HFFc6 (cell line): ENCODE results near the gene SRPK1. TPM values are rescaled to one million over a fixed set of nuclear protein-coding genes. Genes with fewer than 3 reads are reported as not detected.

Experiments
- DNase-seq: peaks from one replicate; pipeline ENCODE4 v3.0.0-alpha.2; 2018
- H3K27ac Mint-ChIP-seq: 2 replicates; pipeline ENCODE4 v1.8.0; 2020; ENCODE audit warnings: mild to moderate bottlenecking, mixed read lengths
- H3K27me3 Mint-ChIP-seq: 2 replicates; pipeline ENCODE4 v1.8.0; 2021; ENCODE audit warnings: mild to moderate bottlenecking, moderate library complexity, mixed read lengths; ENCODE audit not compliant: insufficient read depth
- H3K36me3 Mint-ChIP-seq: 2 replicates; pipeline ENCODE4 v1.8.0; 2021; ENCODE audit warnings: low read depth, mixed read lengths
- H3K4me1 Mint-ChIP-seq: 2 replicates; pipeline ENCODE4 v1.8.0; 2020; ENCODE audit warnings: low read depth, mixed read lengths
- H3K4me3 Mint-ChIP-seq: 2 replicates; pipeline ENCODE4 v1.8.0; 2020; ENCODE audit warnings: mild to moderate bottlenecking, moderate library complexity, mixed read lengths
- H3K9me3 Mint-ChIP-seq: 2 replicates; pipeline ENCODE4 v1.8.0; 2020; ENCODE audit warnings: mild to moderate bottlenecking, mixed read lengths
- CTCF ChIP-seq: fragments of 200-600 bp; sonication (generic); IDR thresholded peaks from 2 replicates; pipeline ENCODE4 v1.5.0; 2021; ENCODE audit warnings: antibody characterized with exemption, mild to moderate bottlenecking
- total RNA-seq, 6 experiments: library from RNA; stranded (reverse); fragmentation: NEBNext Ultra II Directional; extraction: Animal tissue kit (Norgen Biotek cat#: 25700); gene quantifications; 2 replicates in 1 of 6; 3 replicates in 5 of 6; pipeline ENCODE4 v1.2.3, GENCODE V29; 2021

Gene SRPK1
- total RNA-seq, 6 experiments from 2014 or later, result 45.9 to 55.2 (median 48.3) TPM

- H3K27ac Mint-ChIP-seq, result no peak overlapping the region
- no peak for TF ChIP-seq CTCF
- no peak overlapping the region for H3K4me3 Mint-ChIP-seq
- H3K9me3 Mint-ChIP-seq, result no peaks in the 10 kb centered on the region; the same call in 1 of the 2 replicates
- no peaks in the 10 kb centered on the region for H3K4me1 Mint-ChIP-seq
- peaks cover 6% of the 10 kb centered on the region for H3K27me3 Mint-ChIP-seq
- no peaks in the 10 kb centered on the region for H3K36me3 Mint-ChIP-seq
- no peak for DNase-seq
Observed at GRCh38 chr6:35817515-35817914, 103.4 kb downstream of the SRPK1 start.

- no peaks in the 10 kb centered on the region for H3K36me3 Mint-ChIP-seq
- no peak overlapping the region for H3K4me3 Mint-ChIP-seq
- H3K4me1 Mint-ChIP-seq, result peaks cover 10% of the 10 kb centered on the region
- no peak overlapping the region for H3K27ac Mint-ChIP-seq
- H3K9me3 Mint-ChIP-seq, result no peaks in the 10 kb centered on the region; the same call in 1 of the 2 replicates
- peaks cover 16% of the 10 kb centered on the region for H3K27me3 Mint-ChIP-seq
- TF ChIP-seq CTCF, result no peak
- no peak for DNase-seq
Observed at GRCh38 chr6:35811699-35811995, 109.3 kb downstream of the SRPK1 start.

- Mint-ChIP-seq H3K36me3 (no peaks in the 10 kb centered on the region), H3K4me1 (peaks cover 10% of the 10 kb centered on the region), H3K27me3 (peaks cover 20% of the 10 kb centered on the region), H3K27ac (peak overlapping the region; percentile 80; the same call in 1 of the 2 replicates), H3K4me3 (peak overlapping the region; percentile 59; the same call in 1 of the 2 replicates), H3K9me3 (no peaks in the 10 kb centered on the region)
- DNase-seq, result peak; percentile 83
- no peak for TF ChIP-seq CTCF
Observed at GRCh38 chr6:35810971-35811698, 109.8 kb downstream of the SRPK1 start.

GRCh38 chr6:35809809-35810208 is 111.1 kb downstream of the SRPK1 start:
- Mint-ChIP-seq H3K27me3 (peaks cover 17% of the 10 kb centered on the region), H3K9me3 (no peaks in the 10 kb centered on the region), H3K27ac (no peak overlapping the region), H3K36me3 (no peaks in the 10 kb centered on the region), H3K4me3 (no peak overlapping the region), H3K4me1 (peaks cover 10% of the 10 kb centered on the region)
- no peak for TF ChIP-seq CTCF
- no peak for DNase-seq

- Mint-ChIP-seq H3K9me3 (no peaks in the 10 kb centered on the region), H3K27ac (no peak overlapping the region), H3K4me3 (no peak overlapping the region), H3K4me1 (peaks cover 10% of the 10 kb centered on the region), H3K27me3 (peaks cover 16% of the 10 kb centered on the region), H3K36me3 (no peaks in the 10 kb centered on the region)
- no peak for TF ChIP-seq CTCF
- DNase-seq, result no peak
Observed at GRCh38 chr6:35808688-35809087, 112.2 kb downstream of the SRPK1 start.
